HepG2 (cell line): Measurements from ENCODE around the gene CTCF. TPM values are rescaled to one million over a fixed set of nuclear protein-coding genes. Genes with fewer than 3 reads are reported as not detected.

Experiments
- ATAC-seq: fragments of 200-7000 bp; cut with Tn5 transposase; 3 replicates; pipeline ENCODE4 v1.9.1; 2020; ENCODE audit warnings: mild to moderate bottlenecking, moderate library complexity
- BruUV-seq: library from RNA; stranded (reverse); fragments of 400-500 nt; replicated peaks from 2 replicates; lab custom pipeline; 2021; lab: Mats Ljungman, UMichigan
- CTCF ChIA-PET: fragments of 300-600 bp; formaldehyde crosslinking; extraction: SDS; loops from one replicate; lab custom pipeline; 2021; ENCODE audit warnings: low total read pairs, inconsistent platforms, low intra/inter-chr PET ratio; lab: Yijun Ruan, JAX
- POLR2A ChIA-PET: fragments of 350-600 bp; sonication (Branson Sonifier 250); formaldehyde crosslinking; loops from one replicate; lab custom pipeline; 2020; ENCODE audit warnings: antibody characterized with exemption, inconsistent platforms; lab: Yijun Ruan, JAX
- DNase-seq: peaks from one replicate; pipeline ENCODE4 v3.0.0-alpha.2; 2015; ENCODE audit warnings: low spot score
- FAIRE-seq: peaks from 3 replicates; lab custom pipeline; 2011; peaks lifted over from hg19 to GRCh38; lab: Jason Lieb, UNC
- H2AFZ ChIP-seq: one replicate; pipeline ENCODE4 v1.6.1; 2011; ENCODE audit warnings: low read length, inconsistent platforms
- H3K27ac ChIP-seq: fragments of 300-600 bp; 3 replicates; pipeline ENCODE4 v1.8.0; 2011; ENCODE audit warnings: mixed run types, mild to moderate bottlenecking, mixed read lengths, low read length, inconsistent platforms; ENCODE audit not compliant: insufficient read depth; ENCODE audit errors: extremely low read length
- H3K27me3 ChIP-seq, 2 experiments: fragments of 200-600 bp in 1 of 2; 2 replicates in 1 of 2; 3 replicates in 1 of 2; pipeline versions ENCODE4 v1.6.0 to v1.8.0; 2011; ENCODE audit warnings: low read length in 2 of 2, mild to moderate bottlenecking in 2 of 2, moderate library complexity in 2 of 2, inconsistent platforms in 1 of 2; ENCODE audit not compliant: insufficient read depth in 2 of 2, control insufficient read depth in 1 of 2
- H3K36me3 ChIP-seq, 2 experiments: fragments of 200-600 bp in 1 of 2; replicated peaks in 1 of 2; 2 replicates in 1 of 2; 3 replicates in 1 of 2; pipeline versions ENCODE4 v1.5.1 to v1.8.0; 2011; ENCODE audit warnings: low read length in 2 of 2, inconsistent platforms in 1 of 2; ENCODE audit not compliant: insufficient read depth in 2 of 2, control insufficient read depth in 1 of 2
- H3K4me1 ChIP-seq: 2 replicates; pipeline ENCODE4 v1.5.1; 2012; ENCODE audit warnings: low read length, inconsistent platforms; ENCODE audit not compliant: insufficient read depth
- H3K4me2 ChIP-seq: 2 replicates; pipeline ENCODE4 v1.6.0; 2011; ENCODE audit warnings: low read depth, low read length, inconsistent platforms
- H3K4me3 ChIP-seq, 3 experiments: fragments of 200-600 bp in 1 of 3; sonication (generic), shearing (Covaris generic) in 1 of 3; replicated peaks in 1 of 3; 2 replicates each; pipeline ENCODE4 v1.5.1; 2011 to 2016; ENCODE audit warnings: low read length in 3 of 3, inconsistent platforms in 2 of 3, low read depth in 2 of 3, mild to moderate bottlenecking in 2 of 3, control low read depth in 1 of 3, mixed read lengths in 1 of 3; ENCODE audit not compliant: insufficient read depth in 1 of 3
- H3K79me2 ChIP-seq: one replicate; pipeline ENCODE4 v1.6.1; 2011; ENCODE audit warnings: low read length, inconsistent platforms; ENCODE audit not compliant: insufficient read depth
- H3K9ac ChIP-seq: 2 replicates; pipeline ENCODE4 v1.6.0; 2011; ENCODE audit warnings: mild to moderate bottlenecking, low read depth, low read length, inconsistent platforms; ENCODE audit not compliant: insufficient read depth
- H3K9me3 ChIP-seq: 2 replicates; pipeline ENCODE4 v1.5.1; 2012; ENCODE audit warnings: mild to moderate bottlenecking, low read length
- H4K20me1 ChIP-seq: 2 replicates; pipeline ENCODE4 v1.6.0; 2011; ENCODE audit warnings: inconsistent platforms, mild to moderate bottlenecking, low read length, moderate library complexity; ENCODE audit not compliant: insufficient read depth
- ATF1 ChIP-seq: IDR thresholded peaks from 2 replicates; pipeline ENCODE4 v1.6.1; 2016; ENCODE audit warnings: mild to moderate bottlenecking, control low read depth
- HCFC1 ChIP-seq: fragments of 150-350 bp; IDR thresholded peaks from 2 replicates; pipeline ENCODE4 v1.6.1; 2014; ENCODE audit warnings: low read depth, low read length
- HNRNPK ChIP-seq: fragments of 200-400 bp; formaldehyde crosslinking; IDR thresholded peaks from 2 replicates; pipeline ENCODE4 v1.6.1; 2018; ENCODE audit warnings: low read length, low read depth, moderate library complexity, mild to moderate bottlenecking; ENCODE audit not compliant: poor library complexity, severe bottlenecking
- HOXA3 ChIP-seq: sonication (generic); formaldehyde crosslinking; IDR thresholded peaks from 2 replicates; pipeline ENCODE4 v1.5.0; 2020; ENCODE audit warnings: missing genetic modification reagents
- JUNB ChIP-seq: sonication (generic); formaldehyde crosslinking; IDR thresholded peaks from 2 replicates; pipeline ENCODE4 v1.8.0; 2022; ENCODE audit warnings: missing genetic modification reagents, mild to moderate bottlenecking, borderline replicate concordance
- MIER2 ChIP-seq: IDR thresholded peaks from 2 replicates; pipeline ENCODE4 v1.6.1; 2016; ENCODE audit warnings: missing biosample characterization, missing genetic modification reagents
- NCOR1 ChIP-seq: fragments of 200-600 bp; sonication (generic); IDR thresholded peaks from 2 replicates; pipeline ENCODE4 v1.7.0; 2017; ENCODE audit warnings: antibody characterized with exemption, low read length, borderline replicate concordance
- PCBP2 ChIP-seq: fragments of 200-400 bp; formaldehyde crosslinking; optimal IDR thresholded peaks from 2 replicates; pipeline ENCODE3; 2018; ENCODE audit warnings: low read length, low read depth; ENCODE audit not compliant: poor library complexity, severe bottlenecking
- PHB2 ChIP-seq: fragments of 450-650 bp; IDR thresholded peaks from 2 replicates; pipeline ENCODE4 v1.6.1; 2018; ENCODE audit not compliant: partially characterized antibody
- SYNCRIP ChIP-seq: fragments of 200-400 bp; formaldehyde crosslinking; IDR thresholded peaks from 2 replicates; pipeline ENCODE4 v1.6.1; 2018; ENCODE audit warnings: mild to moderate bottlenecking, low read depth, low read length; ENCODE audit not compliant: insufficient read depth
- XBP1 ChIP-seq: sonication (generic); formaldehyde crosslinking; IDR thresholded peaks from 2 replicates; pipeline ENCODE4 v1.5.0; 2020; ENCODE audit warnings: missing genetic modification reagents
- ZNF264 ChIP-seq: sonication (generic); formaldehyde crosslinking; IDR thresholded peaks from 2 replicates; pipeline ENCODE4 v1.4.0; 2020; ENCODE audit warnings: missing genetic modification reagents
- ZNF3 ChIP-seq: IDR thresholded peaks from 2 replicates; pipeline ENCODE4 v1.7.0; 2017; ENCODE audit warnings: inconsistent platforms
- ZNF383 ChIP-seq: sonication (generic); formaldehyde crosslinking; IDR thresholded peaks from 2 replicates; pipeline ENCODE4 v1.4.0; 2020; ENCODE audit warnings: missing genetic modification reagents, mild to moderate bottlenecking, borderline replicate concordance
- ZNF563 ChIP-seq: sonication (generic); formaldehyde crosslinking; IDR thresholded peaks from 2 replicates; pipeline ENCODE4 v1.8.0; 2022; ENCODE audit warnings: mild to moderate bottlenecking, moderate library complexity, missing genetic modification reagents
- ZNF607 ChIP-seq: sonication (generic); formaldehyde crosslinking; IDR thresholded peaks from 2 replicates; pipeline ENCODE4 v1.5.1; 2020; ENCODE audit warnings: missing genetic modification reagents, mild to moderate bottlenecking, borderline replicate concordance
- ZNF782 ChIP-seq: sonication (generic); formaldehyde crosslinking; IDR thresholded peaks from 2 replicates; pipeline ENCODE4 v1.4.0; 2020; ENCODE audit warnings: missing genetic modification reagents, mild to moderate bottlenecking, borderline replicate concordance
- ZSCAN22 ChIP-seq: sonication (generic); formaldehyde crosslinking; IDR thresholded peaks from 2 replicates; pipeline ENCODE4 v1.4.0; 2020; ENCODE audit warnings: mild to moderate bottlenecking, missing genetic modification reagents
- WGBS: methylation state at CpG from one replicate; pipeline ENCODE4 v1.1.6; 2017; ENCODE audit warnings: low lambda C conversion rate; 5-methylcytosine and 5-hydroxymethylcytosine counted together
- in situ Hi-C: cut with HindIII; loops from 2 replicates; pipeline ENCODE4 v1.10.0; 2017; ENCODE audit warnings: low pct_unique_long_range_greater_than_20kb; ENCODE audit not compliant: extremely low pct_ligation_motif_present
- intact Hi-C: fragments of 100-400 bp; cut with micrococcal nuclease; formaldehyde crosslinking; loops from one replicate; pipeline ENCODE4 v1.10.0; 2022; ENCODE audit not compliant: unreplicated experiment
- polyA plus RNA-seq, 8 experiments: library from polyadenylated mRNA; depleted of rRNA in 3 of 8; stranded (reverse) in 7 of 8; unstranded in 1 of 8; fragments of >200 nt; fragmentation: Illumina TruSeq in 4 of 8; extraction: Trizol in 4 of 8; gene quantifications; 2 replicates each; pipeline versions ENCODE4 v1.2.1 to v1.2.3, GENCODE V29; 2011 to 2016; ENCODE audit warnings: low read depth in 4 of 8, missing spikeins in 1 of 8, mixed read lengths in 1 of 8; ENCODE audit not compliant: insufficient read depth in 1 of 8
- total RNA-seq, 5 experiments: library from RNA; depleted of rRNA; stranded (reverse); fragments of >200 nt; fragmentation: Illumina TruSeq; extraction: Trizol; gene quantifications; 2 replicates each; pipeline ENCODE4 v1.2.3, GENCODE V29; 2016; ENCODE audit warnings: low read depth in 1 of 5
- TF ChIP-seq, protein P1 (sequence below), 2 experiments: IDR thresholded peaks; 2 replicates each; pipeline ENCODE4 v1.6.1; 2011 to 2012; ENCODE audit warnings: low read length in 2 of 2, borderline replicate concordance in 1 of 2, low read depth in 1 of 2, mild to moderate bottlenecking in 1 of 2, moderate library complexity in 1 of 2
- TF ChIP-seq, protein P2 (sequence below): sonication (generic); formaldehyde crosslinking; IDR thresholded peaks from 2 replicates; pipeline ENCODE4 v1.5.0; 2020; ENCODE audit warnings: mild to moderate bottlenecking, missing genetic modification reagents

The CTCF gene
- total and polyA plus RNA-seq, 2 of the 13 experiments (the other 11 are each of a cell fraction or from before 2014, with no cell fraction given) = 19.5 to 37.5 TPM

DNA sequence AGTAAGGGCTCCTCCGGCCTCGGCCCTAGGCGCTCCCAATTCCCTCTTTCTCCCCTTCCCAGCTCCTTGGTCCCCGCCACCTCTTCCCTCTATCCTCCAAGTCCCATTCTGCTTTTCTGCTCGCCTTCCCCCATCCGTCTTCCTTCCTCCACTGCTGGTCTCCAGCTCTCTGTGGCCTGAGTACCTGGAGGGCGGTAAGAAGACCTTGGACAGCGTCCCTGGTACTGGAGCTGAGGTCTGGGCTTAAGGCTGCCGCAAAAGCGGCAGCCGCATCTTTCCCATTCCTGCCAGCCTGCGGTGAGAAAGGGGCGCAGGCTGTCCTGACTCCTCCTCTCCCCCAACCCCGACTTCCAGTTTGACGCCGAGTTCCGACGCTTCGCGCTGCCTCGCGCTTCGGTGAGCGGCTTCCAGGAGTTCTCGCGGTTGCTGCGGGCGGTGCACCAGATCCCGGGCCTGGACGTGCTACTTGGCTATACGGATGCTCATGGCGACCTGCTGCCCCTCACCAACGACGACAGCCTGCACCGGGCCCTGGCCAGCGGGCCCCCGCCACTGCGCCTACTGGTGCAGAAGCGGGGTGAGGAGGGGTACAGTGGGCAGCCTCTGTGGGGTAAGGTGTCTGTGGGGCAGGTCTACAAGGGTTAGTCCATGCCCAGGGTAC, 98.9 kb downstream of the CTCF start:
- ChIA-PET CTCF (no interaction called here), POLR2A (interaction anchor here (0.6 to 2.0 kb wide), 4 partner anchors 65 to 419 kb away, joined by 4 read pairs; no protein-coding TSS in a partner anchor)
- peaks cover 11% of the 10 kb centered on the region for H3K79me2 ChIP-seq
- WGBS = 73% methylated on average over 35 of the region's 39 CpGs
- peak overlapping the region; percentile 94 for H3K4me2 ChIP-seq
- H3K27me3 ChIP-seq = no peaks in the 10 kb centered on the region; a peak in 1 of 5 replicates
- intact Hi-C loops = no loop called here
- peaks cover 25% of the 10 kb centered on the region for H3K4me1 ChIP-seq
- H4K20me1 ChIP-seq = 0 out of 2 replicates have a peak, but pooled peaks cover 3% of the 10 kb centered on the region
- ATAC-seq (no peak), DNase-seq (no peak), FAIRE-seq (no peak)
- peak overlapping the region; percentile 42; the same call in 1 of the 2 replicates for H3K9ac ChIP-seq
- H2AFZ ChIP-seq = no peak overlapping the region
- peak overlapping the region; percentile 30 for H3K27ac ChIP-seq
- peaks cover 6 to 13% of the 10 kb centered on the region in 2 experiments; a peak in 4 of 5 replicates for H3K36me3 ChIP-seq
- H3K9me3 ChIP-seq = no peaks in the 10 kb centered on the region
- no TSS peak for BruUV-seq
- H3K4me3 ChIP-seq = peak overlapping the region; percentile 19 to 93 (median 55); a peak in 5 of 6 replicates
- in situ Hi-C loops = loop anchor here (10.0 kb wide), 1 partner anchor 274 kb away; the partner anchor contains the start of genes CTRL and PSMB10
- TF ChIP-seq ZNF383 (no peak), HOXA3 (CRISPR knock-in tag) (no peak), ZNF264 (no peak), XBP1 (no peak), PCBP2 (no peak), ZNF563 (0 out of 2 replicates have a peak, but pooled peaks have one; percentile 14), HCFC1 (no peak), JUNB (CRISPR knock-in tag) (no peak), SYNCRIP (no peak), MIER2 (peak; percentile 52; the same call in 1 of the 2 replicates), PHB2 (no peak), ZNF607 (CRISPR knock-in tag) (no peak), ZNF3 (no peak), NCOR1 (no peak), ZSCAN22 (CRISPR knock-in tag) (no peak), HNRNPK (no peak), ATF1 (CRISPR knock-in tag) (no peak), ZNF782 (no peak)
- TF ChIP-seq, protein P1, sequence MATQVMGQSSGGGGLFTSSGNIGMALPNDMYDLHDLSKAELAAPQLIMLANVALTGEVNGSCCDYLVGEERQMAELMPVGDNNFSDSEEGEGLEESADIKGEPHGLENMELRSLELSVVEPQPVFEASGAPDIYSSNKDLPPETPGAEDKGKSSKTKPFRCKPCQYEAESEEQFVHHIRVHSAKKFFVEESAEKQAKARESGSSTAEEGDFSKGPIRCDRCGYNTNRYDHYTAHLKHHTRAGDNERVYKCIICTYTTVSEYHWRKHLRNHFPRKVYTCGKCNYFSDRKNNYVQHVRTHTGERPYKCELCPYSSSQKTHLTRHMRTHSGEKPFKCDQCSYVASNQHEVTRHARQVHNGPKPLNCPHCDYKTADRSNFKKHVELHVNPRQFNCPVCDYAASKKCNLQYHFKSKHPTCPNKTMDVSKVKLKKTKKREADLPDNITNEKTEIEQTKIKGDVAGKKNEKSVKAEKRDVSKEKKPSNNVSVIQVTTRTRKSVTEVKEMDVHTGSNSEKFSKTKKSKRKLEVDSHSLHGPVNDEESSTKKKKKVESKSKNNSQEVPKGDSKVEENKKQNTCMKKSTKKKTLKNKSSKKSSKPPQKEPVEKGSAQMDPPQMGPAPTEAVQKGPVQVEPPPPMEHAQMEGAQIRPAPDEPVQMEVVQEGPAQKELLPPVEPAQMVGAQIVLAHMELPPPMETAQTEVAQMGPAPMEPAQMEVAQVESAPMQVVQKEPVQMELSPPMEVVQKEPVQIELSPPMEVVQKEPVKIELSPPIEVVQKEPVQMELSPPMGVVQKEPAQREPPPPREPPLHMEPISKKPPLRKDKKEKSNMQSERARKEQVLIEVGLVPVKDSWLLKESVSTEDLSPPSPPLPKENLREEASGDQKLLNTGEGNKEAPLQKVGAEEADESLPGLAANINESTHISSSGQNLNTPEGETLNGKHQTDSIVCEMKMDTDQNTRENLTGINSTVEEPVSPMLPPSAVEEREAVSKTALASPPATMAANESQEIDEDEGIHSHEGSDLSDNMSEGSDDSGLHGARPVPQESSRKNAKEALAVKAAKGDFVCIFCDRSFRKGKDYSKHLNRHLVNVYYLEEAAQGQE (IDR thresholded peaks at IDR 0.05; ENCODE audit: borderline replicate concordance in 1 of 2, low read depth in 1 of 2, low read length in 2 of 2) = peak in 1 of 2 experiments; percentile 92; a peak in 2 of 4 replicates
- TF ChIP-seq, protein P2, sequence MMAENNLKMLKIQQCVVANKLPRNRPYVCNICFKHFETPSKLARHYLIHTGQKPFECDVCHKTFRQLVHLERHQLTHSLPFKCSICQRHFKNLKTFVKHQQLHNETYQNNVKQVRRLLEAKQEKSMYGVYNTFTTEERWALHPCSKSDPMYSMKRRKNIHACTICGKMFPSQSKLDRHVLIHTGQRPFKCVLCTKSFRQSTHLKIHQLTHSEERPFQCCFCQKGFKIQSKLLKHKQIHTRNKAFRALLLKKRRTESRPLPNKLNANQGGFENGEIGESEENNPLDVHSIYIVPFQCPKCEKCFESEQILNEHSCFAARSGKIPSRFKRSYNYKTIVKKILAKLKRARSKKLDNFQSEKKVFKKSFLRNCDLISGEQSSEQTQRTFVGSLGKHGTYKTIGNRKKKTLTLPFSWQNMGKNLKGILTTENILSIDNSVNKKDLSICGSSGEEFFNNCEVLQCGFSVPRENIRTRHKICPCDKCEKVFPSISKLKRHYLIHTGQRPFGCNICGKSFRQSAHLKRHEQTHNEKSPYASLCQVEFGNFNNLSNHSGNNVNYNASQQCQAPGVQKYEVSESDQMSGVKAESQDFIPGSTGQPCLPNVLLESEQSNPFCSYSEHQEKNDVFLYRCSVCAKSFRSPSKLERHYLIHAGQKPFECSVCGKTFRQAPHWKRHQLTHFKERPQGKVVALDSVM (CRISPR knock-in tag) = no peak
